ENCODE data around the gene ANKRD36.
"Not testable (repeated sequence)": the region's sequence is repeated elsewhere in the genome, so short reads cannot be mapped to it uniquely, and the experiment has no call there.

GRCh38 chr2:97195349-97195748 is 82.4 kb downstream of the ANKRD36 start:
- TF ChIP-seq, protein P1, sequence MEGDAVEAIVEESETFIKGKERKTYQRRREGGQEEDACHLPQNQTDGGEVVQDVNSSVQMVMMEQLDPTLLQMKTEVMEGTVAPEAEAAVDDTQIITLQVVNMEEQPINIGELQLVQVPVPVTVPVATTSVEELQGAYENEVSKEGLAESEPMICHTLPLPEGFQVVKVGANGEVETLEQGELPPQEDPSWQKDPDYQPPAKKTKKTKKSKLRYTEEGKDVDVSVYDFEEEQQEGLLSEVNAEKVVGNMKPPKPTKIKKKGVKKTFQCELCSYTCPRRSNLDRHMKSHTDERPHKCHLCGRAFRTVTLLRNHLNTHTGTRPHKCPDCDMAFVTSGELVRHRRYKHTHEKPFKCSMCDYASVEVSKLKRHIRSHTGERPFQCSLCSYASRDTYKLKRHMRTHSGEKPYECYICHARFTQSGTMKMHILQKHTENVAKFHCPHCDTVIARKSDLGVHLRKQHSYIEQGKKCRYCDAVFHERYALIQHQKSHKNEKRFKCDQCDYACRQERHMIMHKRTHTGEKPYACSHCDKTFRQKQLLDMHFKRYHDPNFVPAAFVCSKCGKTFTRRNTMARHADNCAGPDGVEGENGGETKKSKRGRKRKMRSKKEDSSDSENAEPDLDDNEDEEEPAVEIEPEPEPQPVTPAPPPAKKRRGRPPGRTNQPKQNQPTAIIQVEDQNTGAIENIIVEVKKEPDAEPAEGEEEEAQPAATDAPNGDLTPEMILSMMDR (conservative IDR thresholded peaks at IDR 0.05; ENCODE audit: low read depth in 2 of 2), result not testable (repeated sequence)
- not testable (repeated sequence) for TF ChIP-seq POLR2AphosphoS5 (IDR thresholded peaks at IDR 0.05; ENCODE audit: low read depth); EZH2 (IDR thresholded peaks at IDR 0.05; ENCODE audit: low read depth, unreplicated experiment); REST (IDR thresholded peaks at IDR 0.05; ENCODE audit: unreplicated experiment); EZH2phosphoT487 (IDR thresholded peaks at IDR 0.05; ENCODE audit: unreplicated experiment); CREB1 (CRISPR knock-in tag; IDR thresholded peaks at IDR 0.05; ENCODE audit: low read depth); STAT1 (IDR thresholded peaks at IDR 0.05; ENCODE audit: unreplicated experiment); ZNF331 (CRISPR knock-in tag; IDR thresholded peaks at IDR 0.05; ENCODE audit: low read depth)
